H9 (cell line): ENCODE results near the gene KLK15. TPM values are rescaled to one million over a fixed set of nuclear protein-coding genes. Genes with fewer than 3 reads are reported as not detected.
A peak's percentile ranks its signal among the peaks of the same experiment; 100 is the strongest.

Experiments
- DNase-seq: peaks from one replicate; pipeline ENCODE4 v3.0.0-alpha.2; 2017
- H2AFZ ChIP-seq: one replicate; pipeline ENCODE4 v1.6.1; 2013; ENCODE audit warnings: mild to moderate bottlenecking, low read length, control low read depth, moderate library complexity
- H2AK5ac ChIP-seq: 2 replicates; pipeline ENCODE4 v1.6.1; 2013; ENCODE audit warnings: low read length, control low read depth, mixed read lengths; ENCODE audit not compliant: insufficient read length
- H2BK120ac ChIP-seq: one replicate; pipeline ENCODE4 v1.6.1; 2013; ENCODE audit warnings: low read depth, mild to moderate bottlenecking, low read length, control low read depth, inconsistent platforms; ENCODE audit not compliant: poor library complexity, severe bottlenecking
- H2BK12ac ChIP-seq: 2 replicates; pipeline ENCODE4 v1.6.1; 2013; ENCODE audit warnings: low read length, control low read depth, mixed read lengths, low read depth; ENCODE audit not compliant: insufficient read length
- H2BK15ac ChIP-seq: 2 replicates; pipeline ENCODE4 v1.6.1; 2013; ENCODE audit warnings: low read depth, low read length, control low read depth
- H2BK20ac ChIP-seq: one replicate; pipeline ENCODE4 v1.6.1; 2013; ENCODE audit warnings: low read depth, mild to moderate bottlenecking, low read length, control low read depth, inconsistent platforms; ENCODE audit not compliant: poor library complexity, severe bottlenecking
- H2BK5ac ChIP-seq: 2 replicates; pipeline ENCODE4 v1.6.1; 2013; ENCODE audit warnings: low read length, control low read depth, mixed read lengths; ENCODE audit not compliant: insufficient read length
- H3K14ac ChIP-seq: 2 replicates; pipeline ENCODE4 v1.6.1; 2013; ENCODE audit warnings: low read length, control low read depth; ENCODE audit not compliant: insufficient read depth
- H3K18ac ChIP-seq: 2 replicates; pipeline ENCODE4 v1.6.1; 2013; ENCODE audit warnings: low read depth, mild to moderate bottlenecking, mixed read lengths, low read length, control low read depth; ENCODE audit not compliant: insufficient read length
- H3K23ac ChIP-seq: 2 replicates; pipeline ENCODE4 v1.6.1; 2013; ENCODE audit warnings: low read length, control low read depth, mixed read lengths, low read depth; ENCODE audit not compliant: insufficient read length
- H3K23me2 ChIP-seq: 2 replicates; pipeline ENCODE4 v1.6.1; 2013; ENCODE audit warnings: low read depth, mild to moderate bottlenecking, mixed read lengths, low read length, control low read depth; ENCODE audit not compliant: insufficient read length, poor library complexity, severe bottlenecking
- H3K27ac ChIP-seq: 2 replicates; pipeline ENCODE4 v1.5.1; 2013; ENCODE audit warnings: low read length, control low read depth, mixed read lengths, low read depth; ENCODE audit not compliant: insufficient read length
- H3K27me3 ChIP-seq: 2 replicates; pipeline ENCODE4 v1.6.1; 2013; ENCODE audit warnings: low read length, control low read depth, inconsistent platforms; ENCODE audit not compliant: insufficient read depth
- H3K4ac ChIP-seq: 2 replicates; pipeline ENCODE4 v1.6.1; 2013; ENCODE audit warnings: low read depth, mild to moderate bottlenecking, control low read depth, inconsistent platforms, low read length, moderate library complexity
- H3K4me1 ChIP-seq: 2 replicates; pipeline ENCODE4 v1.6.1; 2013; ENCODE audit warnings: low read length, control low read depth, inconsistent platforms; ENCODE audit not compliant: insufficient read depth
- H3K4me2 ChIP-seq: 2 replicates; pipeline ENCODE4 v1.6.1; 2013; ENCODE audit warnings: low read length, control low read depth, mixed read lengths; ENCODE audit not compliant: insufficient read length, insufficient read depth
- H3K56ac ChIP-seq: 2 replicates; pipeline ENCODE4 v1.6.1; 2013; ENCODE audit warnings: low read depth, mild to moderate bottlenecking, mixed read lengths, low read length, control low read depth; ENCODE audit not compliant: insufficient read length
- H3K79me1 ChIP-seq: 2 replicates; pipeline ENCODE4 v1.6.1; 2013; ENCODE audit warnings: low read depth, mild to moderate bottlenecking, moderate library complexity, low read length, control low read depth, inconsistent platforms; ENCODE audit not compliant: insufficient read depth, poor library complexity, severe bottlenecking
- H3K79me2 ChIP-seq: 2 replicates; pipeline ENCODE4 v1.6.1; 2013; ENCODE audit warnings: low read length, control low read depth, inconsistent platforms; ENCODE audit not compliant: insufficient read depth
- H3K9ac ChIP-seq: 2 replicates; pipeline ENCODE4 v1.6.1; 2013; ENCODE audit warnings: low read length, control low read depth, mixed read lengths; ENCODE audit not compliant: insufficient read length; ENCODE audit errors: extremely low read depth
- H3K9me3 ChIP-seq: one replicate; pipeline ENCODE4 v1.6.1; 2013; ENCODE audit warnings: low read depth, low read length, inconsistent platforms; ENCODE audit not compliant: control insufficient read depth
- H3T11ph ChIP-seq: one replicate; pipeline ENCODE4 v1.6.1; 2013; ENCODE audit warnings: mild to moderate bottlenecking, low read length, control low read depth, inconsistent platforms
- H4K20me1 ChIP-seq: one replicate; pipeline ENCODE4 v1.6.1; 2013; ENCODE audit not compliant: control insufficient read depth, insufficient read length, insufficient read depth
- H4K5ac ChIP-seq: 2 replicates; pipeline ENCODE4 v1.6.1; 2013; ENCODE audit warnings: low read depth, mild to moderate bottlenecking, mixed read lengths, low read length, control low read depth; ENCODE audit not compliant: insufficient read length
- H4K8ac ChIP-seq: replicated peaks from 2 replicates; pipeline ENCODE4 v1.6.1; 2013; ENCODE audit warnings: low read length, control low read depth, mixed read lengths, low read depth; ENCODE audit not compliant: insufficient read length
- H4K91ac ChIP-seq: 2 replicates; pipeline ENCODE4 v1.6.1; 2013; ENCODE audit warnings: low read depth, mild to moderate bottlenecking, moderate library complexity, mixed read lengths, low read length, control low read depth; ENCODE audit not compliant: insufficient read length
- H3K27ac Mint-ChIP-seq, 3 experiments: 2 replicates in 2 of 3; 3 replicates in 1 of 3; pipeline ENCODE4 v1.8.0; 2020 to 2021; ENCODE audit warnings: mixed read lengths in 3 of 3, mild to moderate bottlenecking in 1 of 3, moderate library complexity in 1 of 3
- H3K27me3 Mint-ChIP-seq: 2 replicates; pipeline ENCODE4 v1.8.0; 2021; ENCODE audit warnings: low read depth, mild to moderate bottlenecking, moderate library complexity, mixed read lengths
- H3K36me3 Mint-ChIP-seq, 3 experiments: 2 replicates in 2 of 3; 3 replicates in 1 of 3; pipeline ENCODE4 v1.8.0; 2020 to 2021; ENCODE audit warnings: low read depth in 3 of 3, mixed read lengths in 3 of 3; ENCODE audit not compliant: insufficient read depth in 1 of 3
- H3K4me1 Mint-ChIP-seq, 2 experiments: 2 replicates each; pipeline ENCODE4 v1.8.0; 2020; ENCODE audit warnings: mixed read lengths in 2 of 2
- H3K4me3 Mint-ChIP-seq, 2 experiments: 2 replicates in 1 of 2; 3 replicates in 1 of 2; pipeline ENCODE4 v1.8.0; 2020 to 2021; ENCODE audit warnings: mild to moderate bottlenecking in 2 of 2, mixed read lengths in 2 of 2, moderate library complexity in 1 of 2
- H3K9me3 Mint-ChIP-seq, 2 experiments: 2 replicates in 1 of 2; 3 replicates in 1 of 2; pipeline ENCODE4 v1.8.0; 2020; ENCODE audit warnings: mild to moderate bottlenecking in 2 of 2, mixed read lengths in 2 of 2, moderate library complexity in 1 of 2
- WGBS: extraction: QIAGEN DNeasy Blood & Tissue Kit; methylation state at CpG from one replicate; pipeline ENCODE4 v1.1.7; 2013; ENCODE audit warnings: missing lambda C conversion rate, low lambda C conversion rate, mixed read lengths; ENCODE audit not compliant: insufficient read length; ENCODE audit errors: extremely low coverage; 5-methylcytosine and 5-hydroxymethylcytosine counted together
- total RNA-seq: library from RNA; stranded (reverse); gene quantifications from 2 replicates; pipeline ENCODE4 v1.2.1, GENCODE V29; 2021
- TF ChIP-seq, protein P1 (sequence below): fragments of 200-600 bp; sonication (generic); conservative IDR thresholded peaks from 3 replicates; pipeline ENCODE4 v1.8.0; 2021; ENCODE audit warnings: antibody characterized with exemption, mild to moderate bottlenecking

Gene KLK15
- total RNA-seq, 1 experiment from 2014 or later = not detected

DNA sequence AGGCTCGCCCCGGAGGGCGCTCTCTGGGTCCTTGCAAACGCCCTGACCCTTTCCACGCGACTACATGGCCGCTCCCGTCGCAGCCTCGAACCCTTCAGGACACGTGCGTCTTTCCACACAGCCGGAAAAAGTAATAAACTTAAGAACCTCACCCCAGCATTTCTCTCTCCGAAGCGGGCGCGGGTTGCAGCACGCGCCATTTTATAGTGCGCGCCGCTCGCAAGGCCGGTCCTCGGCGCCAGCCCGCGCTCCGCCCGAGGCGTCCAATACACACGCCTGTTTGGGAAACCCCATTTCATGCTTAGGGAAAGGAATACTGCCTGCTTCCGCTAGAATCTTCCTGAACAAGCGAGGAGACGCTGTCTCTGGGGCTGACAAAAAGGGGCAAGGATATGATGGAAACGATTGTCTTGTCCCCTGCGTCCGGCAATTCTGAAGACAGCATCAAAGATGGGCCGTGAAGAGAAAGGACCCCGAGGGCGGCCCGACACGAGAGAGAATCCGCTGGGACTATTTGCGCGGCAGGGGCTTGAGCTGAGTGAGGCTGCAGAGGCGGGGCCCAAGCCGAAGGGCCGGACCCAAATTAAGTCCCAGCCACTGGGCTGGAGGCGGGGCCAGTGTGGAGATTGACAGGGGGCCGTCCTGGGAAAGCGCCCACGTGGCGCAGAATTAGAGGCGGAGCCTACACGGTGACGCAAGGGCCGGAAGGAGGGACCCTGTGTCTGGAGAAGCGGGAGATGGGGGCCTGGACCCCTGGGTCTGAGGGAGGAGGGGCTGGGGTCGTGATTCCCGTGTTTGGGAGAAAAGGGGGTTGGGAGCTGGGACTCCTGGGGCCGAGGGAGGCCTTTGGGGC lies 28.7 kb downstream of the KLK15 start:
- Histone ChIP-seq H3K18ac (peak overlapping the region; percentile 99), H2BK20ac (no peak overlapping the region), H4K91ac (no peak overlapping the region), H2AFZ (peak overlapping the region; percentile 57), H2BK5ac (peak overlapping the region; percentile 100), H3K79me2 (peaks cover 25% of the 10 kb centered on the region; the same call in 1 of the 2 replicates), H3K27ac (peak overlapping the region; percentile 98), H3K9me3 (no peaks in the 10 kb centered on the region), H3K9ac (peak overlapping the region; percentile 100), H2BK15ac (0 out of 2 replicates have a peak overlapping the region, but pooled peaks have one; percentile 95), H2BK12ac (peak overlapping the region; percentile 100), H2BK120ac (peak overlapping the region; percentile 79), H4K20me1 (peaks cover 2% of the 10 kb centered on the region), H2AK5ac (no peak overlapping the region), H4K5ac (peak overlapping the region; percentile 100), H3K4ac (peak overlapping the region; percentile 85; the same call in 1 of the 2 replicates), H3K14ac (peak overlapping the region; percentile 99), H3K4me1 (peaks cover 5% of the 10 kb centered on the region; the same call in 1 of the 2 replicates), H3T11ph (peak overlapping the region; percentile 74), H3K4me2 (peak overlapping the region; percentile 99), H3K23ac (no peak overlapping the region), H4K8ac (peak overlapping the region; percentile 99), H3K27me3 (no peaks in the 10 kb centered on the region), H3K79me1 (peaks cover 9% of the 10 kb centered on the region), H3K23me2 (peaks cover 11% of the 10 kb centered on the region), H3K56ac (peak overlapping the region; percentile 99)
- TF ChIP-seq, protein P1, sequence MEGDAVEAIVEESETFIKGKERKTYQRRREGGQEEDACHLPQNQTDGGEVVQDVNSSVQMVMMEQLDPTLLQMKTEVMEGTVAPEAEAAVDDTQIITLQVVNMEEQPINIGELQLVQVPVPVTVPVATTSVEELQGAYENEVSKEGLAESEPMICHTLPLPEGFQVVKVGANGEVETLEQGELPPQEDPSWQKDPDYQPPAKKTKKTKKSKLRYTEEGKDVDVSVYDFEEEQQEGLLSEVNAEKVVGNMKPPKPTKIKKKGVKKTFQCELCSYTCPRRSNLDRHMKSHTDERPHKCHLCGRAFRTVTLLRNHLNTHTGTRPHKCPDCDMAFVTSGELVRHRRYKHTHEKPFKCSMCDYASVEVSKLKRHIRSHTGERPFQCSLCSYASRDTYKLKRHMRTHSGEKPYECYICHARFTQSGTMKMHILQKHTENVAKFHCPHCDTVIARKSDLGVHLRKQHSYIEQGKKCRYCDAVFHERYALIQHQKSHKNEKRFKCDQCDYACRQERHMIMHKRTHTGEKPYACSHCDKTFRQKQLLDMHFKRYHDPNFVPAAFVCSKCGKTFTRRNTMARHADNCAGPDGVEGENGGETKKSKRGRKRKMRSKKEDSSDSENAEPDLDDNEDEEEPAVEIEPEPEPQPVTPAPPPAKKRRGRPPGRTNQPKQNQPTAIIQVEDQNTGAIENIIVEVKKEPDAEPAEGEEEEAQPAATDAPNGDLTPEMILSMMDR = no peak
- peaks cover 3 to 9% of the 10 kb centered on the region in 2 experiments; a peak in 4 of 5 replicates for H3K9me3 Mint-ChIP-seq
- no CpG with 5 or more reads among the region's 62 CpGs for WGBS
- H3K27ac Mint-ChIP-seq = peak overlapping the region; percentile 100
- peaks cover 34 to 45% (median 44%) of the 10 kb centered on the region in 3 experiments for H3K36me3 Mint-ChIP-seq
- peaks cover 24% of the 10 kb centered on the region for H3K27me3 Mint-ChIP-seq
- peak; percentile 98 for DNase-seq
- H3K4me3 Mint-ChIP-seq = peak overlapping the region; percentile 96 to 99
- peaks cover 15 to 25% of the 10 kb centered on the region in 2 experiments for H3K4me1 Mint-ChIP-seq
